GM21529 (cell line): ENCODE results near the gene ZKSCAN1.

ENCODE experiments used
- ATAC-seq: cut with Tn5 transposase; IDR thresholded peaks from one replicate; pipeline ENCODE4 v1.9.1; 2021; ENCODE audit not compliant: unreplicated experiment

The ZKSCAN1 gene

DNA sequence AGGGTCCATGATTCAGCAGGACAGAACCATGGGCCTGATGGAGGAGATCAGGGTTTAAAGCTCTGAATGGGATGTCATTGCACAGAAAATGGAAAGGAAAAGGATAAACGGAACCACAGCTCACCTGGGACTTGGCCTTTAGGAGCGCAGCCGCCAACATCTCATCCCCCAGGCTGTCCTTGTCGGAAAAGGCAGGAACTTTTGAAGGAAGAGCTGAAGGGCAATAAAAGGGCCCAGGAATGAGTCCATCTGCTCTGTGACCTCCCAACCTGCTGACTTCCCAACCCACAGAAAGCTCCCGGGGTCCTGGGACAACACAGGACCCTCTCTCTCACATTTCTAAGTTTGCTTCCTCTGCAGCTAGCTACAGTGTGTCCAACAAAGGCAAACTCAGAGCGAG, 60.0 kb downstream of the ZKSCAN1 start:
- no peak for ATAC-seq

- no peak for ATAC-seq
Observed at GRCh38 chr7:100077205-100077604, 61.8 kb downstream of the ZKSCAN1 start.

DNA sequence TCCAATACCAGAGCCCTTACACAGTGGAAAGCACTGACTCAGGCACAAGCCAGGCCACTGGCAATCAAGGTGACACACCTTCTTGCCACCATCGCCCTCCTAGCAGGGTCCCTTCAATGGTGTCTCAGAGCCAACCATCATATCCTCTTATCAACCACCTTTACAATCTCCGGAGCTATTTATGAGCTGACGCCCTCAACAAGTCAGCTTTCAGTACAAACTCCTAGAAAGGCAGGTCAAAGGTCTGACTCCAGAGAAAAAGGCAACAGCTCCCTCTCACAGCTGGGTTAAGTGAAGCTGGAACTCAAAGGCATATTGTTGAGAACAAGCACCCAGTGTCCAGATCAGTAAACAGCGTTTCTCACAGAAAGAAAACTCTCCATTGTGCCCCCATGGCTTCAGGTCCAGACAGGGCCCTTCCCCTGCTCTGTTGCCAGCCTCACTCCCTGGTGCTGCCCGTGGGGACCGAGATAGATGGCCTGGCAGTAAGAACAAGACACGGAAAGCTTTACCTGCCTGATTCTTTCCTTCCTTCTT, 63.7 kb downstream of the ZKSCAN1 start:
- ATAC-seq, result no peak

GRCh38 chr7:100080907-100081534, 65.6 kb downstream of the ZKSCAN1 start:
- ATAC-seq, result no peak

- ATAC-seq, result peak; percentile 89
Observed at GRCh38 chr7:100081535-100082102, 66.2 kb downstream of the ZKSCAN1 start, which contains the start of gene ZNF3. ZNF3 (minus strand) TSS chr7:100081723; CDS start chr7:100077357, 4,366 bp downstream.

DNA sequence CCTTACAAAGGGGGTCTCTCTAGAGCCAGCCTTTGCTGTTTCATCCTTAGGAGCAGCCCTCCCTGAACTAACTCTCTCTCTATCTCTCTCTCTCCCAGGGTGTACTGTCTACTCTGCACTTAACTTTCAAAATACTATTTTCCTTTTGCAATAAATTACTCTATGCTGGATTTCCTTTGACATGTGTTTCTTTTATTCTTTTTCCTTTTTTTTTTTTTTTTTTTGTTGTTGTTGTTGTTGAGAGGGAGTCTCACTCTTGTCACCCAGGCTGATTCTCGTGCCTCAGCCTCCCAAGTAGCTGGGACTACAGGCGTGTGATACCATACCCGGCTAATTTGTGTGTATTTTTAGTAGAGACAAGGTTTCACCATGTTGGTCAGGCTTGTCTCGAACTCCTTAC, 67.6 kb downstream of the ZKSCAN1 start:
- no peak for ATAC-seq

DNA sequence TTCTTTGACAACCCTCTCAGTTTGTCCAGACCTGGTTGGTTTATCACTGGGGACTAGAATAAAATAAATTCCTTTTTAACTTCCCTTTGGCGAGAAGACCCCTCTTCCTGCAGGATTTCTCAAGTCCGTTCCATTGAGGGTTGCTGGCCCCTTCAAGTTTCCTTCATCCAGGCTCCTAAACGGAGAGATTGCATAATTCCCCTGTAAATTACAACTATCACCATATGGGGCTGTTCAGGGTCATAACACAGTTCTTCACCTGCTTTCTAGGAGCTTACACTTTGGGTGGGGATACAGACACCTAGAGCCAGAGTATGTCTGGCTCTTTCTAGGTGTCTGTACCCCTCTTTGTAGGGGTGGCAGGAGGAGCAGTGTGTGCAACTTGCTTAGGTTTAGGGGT, 70.1 kb downstream of the ZKSCAN1 start:
- no peak for ATAC-seq

DNA sequence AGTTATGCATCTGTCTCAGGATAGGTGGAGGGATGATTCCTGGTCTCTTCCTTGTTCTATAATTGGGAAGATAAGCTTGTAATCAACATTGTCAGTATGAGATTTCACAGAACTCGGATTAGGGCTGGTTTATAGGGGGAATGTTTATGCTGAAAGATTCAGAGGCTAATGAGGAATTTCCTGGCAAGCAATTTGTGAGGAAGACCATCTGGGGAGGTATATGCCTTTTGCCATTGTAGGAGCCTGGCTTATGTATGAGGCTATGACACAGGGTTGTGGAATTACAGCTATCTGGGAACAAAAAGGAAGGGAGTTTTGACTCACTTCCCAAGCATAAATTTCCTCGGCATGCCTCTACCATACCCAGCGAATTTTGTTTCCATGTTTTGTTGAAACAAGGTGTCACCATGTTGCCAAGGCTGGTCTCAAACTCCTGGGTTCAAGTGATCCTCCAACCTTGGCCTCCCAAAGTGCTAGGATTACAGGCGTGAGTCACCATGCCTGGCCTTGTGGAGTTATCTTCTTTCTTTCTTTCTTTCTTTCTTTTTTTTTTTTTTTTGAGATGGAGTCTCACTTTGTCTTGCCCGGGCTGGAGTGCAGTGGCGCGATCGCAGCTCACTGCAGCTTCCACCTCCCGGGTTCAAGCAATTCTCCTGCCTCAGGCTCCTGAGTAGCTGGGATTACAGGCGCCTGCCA, 71.8 kb downstream of the ZKSCAN1 start:
- ATAC-seq, result no peak

- no peak for ATAC-seq
Observed at GRCh38 chr7:100088095-100088620, 72.8 kb downstream of the ZKSCAN1 start.

DNA sequence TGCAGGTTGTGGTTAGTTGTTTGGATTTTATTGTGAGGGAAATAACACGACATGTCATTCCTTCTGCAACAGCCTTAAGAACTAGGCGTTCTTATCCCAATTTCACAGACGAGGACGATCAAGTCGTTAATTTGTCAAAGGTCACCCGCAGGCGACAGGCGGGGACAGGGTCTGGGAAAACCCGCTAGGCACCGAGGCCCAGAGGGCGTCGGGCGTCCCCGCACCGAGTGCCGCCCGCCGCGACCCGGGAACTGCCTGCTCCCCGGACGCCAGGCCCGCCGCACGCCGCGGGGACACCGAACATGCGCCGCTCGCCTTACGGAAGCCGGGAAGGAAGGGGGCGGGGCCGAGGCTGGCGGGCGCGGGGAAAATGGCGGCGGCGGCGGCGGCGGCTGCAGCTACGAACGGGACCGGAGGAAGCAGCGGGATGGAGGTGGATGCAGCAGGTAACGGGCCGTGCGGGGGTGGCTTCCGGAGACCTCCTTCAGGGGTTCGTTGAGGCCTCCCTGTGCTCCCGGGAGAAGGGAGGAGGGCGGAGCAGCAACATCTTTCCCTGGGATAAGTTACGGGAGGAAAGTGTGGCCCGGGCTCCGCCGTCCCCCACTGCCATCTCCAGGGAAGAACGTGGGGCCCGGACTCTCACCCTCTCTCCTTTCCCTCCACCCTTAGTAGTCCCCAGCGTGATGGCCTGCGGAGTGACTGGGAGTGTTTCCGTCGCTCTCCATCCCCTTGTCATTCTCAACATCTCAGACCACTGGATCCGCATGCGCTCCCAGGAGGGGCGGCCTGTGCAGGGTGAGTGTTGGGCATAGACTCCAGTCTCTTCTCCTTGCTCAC, 73.4 kb downstream of the ZKSCAN1 start, which contains the start of gene COPS6:
COPS6 (plus strand) TSS at position 349 of the 837 bp plus-strand sequence; CDS start at position 371, 22 bp downstream.
- ATAC-seq, result peak; percentile 68

DNA sequence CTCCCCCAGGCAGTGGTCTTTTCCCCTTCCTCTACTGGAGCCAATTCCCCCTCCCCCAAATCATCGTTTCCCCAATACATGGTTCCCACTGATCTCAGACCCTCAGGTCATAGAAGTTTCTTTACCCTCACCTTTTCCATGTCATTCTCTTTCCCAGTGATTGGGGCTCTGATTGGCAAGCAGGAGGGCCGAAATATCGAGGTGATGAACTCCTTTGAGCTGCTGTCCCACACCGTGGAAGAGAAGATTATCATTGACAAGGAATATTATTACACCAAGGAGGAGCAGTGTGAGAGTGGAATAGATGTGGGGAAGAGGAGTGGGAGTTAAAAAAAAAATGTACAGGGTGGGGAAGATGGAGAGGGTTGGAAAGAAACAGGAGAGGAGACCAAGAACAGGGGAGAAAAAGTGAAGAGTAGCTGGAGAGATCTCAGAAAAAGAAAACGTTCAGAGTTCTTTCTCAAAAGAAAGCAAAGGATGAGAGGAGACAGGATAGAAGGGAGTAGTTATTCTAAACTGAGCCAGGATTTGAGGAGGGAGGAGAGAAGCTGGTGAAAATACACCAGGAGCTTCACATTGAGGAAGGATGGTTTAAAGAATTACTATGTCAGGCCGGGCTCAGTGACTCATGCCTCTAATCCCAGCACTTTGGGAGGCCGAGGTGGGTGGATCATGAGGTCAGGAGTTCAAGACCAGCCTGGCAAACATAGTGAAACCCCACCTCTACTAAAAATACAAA, 74.2 kb downstream of the ZKSCAN1 start:
- no peak for ATAC-seq

- ATAC-seq, result no peak
Observed at GRCh38 chr7:100090527-100091410, 75.4 kb downstream of the ZKSCAN1 start.
